ENCODE measurements around the gene ZMAT2. TPM values are rescaled to one million over a fixed set of nuclear protein-coding genes. Genes with fewer than 3 reads are reported as not detected.

The ZMAT2 gene
- total and polyA plus RNA-seq, 2 of the 8 experiments (the other 6 are each of a cell fraction or from before 2014, with no cell fraction given) = 56.8 to 65.9 TPM

- H3K4ac ChIP-seq (replicated peaks; ENCODE audit: insufficient read length, low read depth, low read length) = no peak overlapping the region
- no peaks in the 10 kb centered on the region for H3K4me1 ChIP-seq (replicated peaks in 1 of 4; ENCODE audit: control insufficient read depth in 3 of 4, insufficient read depth in 4 of 4, low read length in 3 of 4)
- H3K9ac ChIP-seq (replicated peaks in 1 of 4; ENCODE audit: extremely low read depth in 1 of 4, low read depth in 3 of 4, low read length in 3 of 4) = no peak overlapping the region
- no peaks in the 10 kb centered on the region for H3K79me2 ChIP-seq (ENCODE audit: control insufficient read depth in 1 of 2, insufficient read depth in 2 of 2, low read length in 2 of 2)
- H3K9me3 ChIP-seq (ENCODE audit: insufficient read depth in 2 of 2, low read depth in 1 of 2, low read length in 1 of 2) = no peaks in the 10 kb centered on the region
- H3K4me3 ChIP-seq (ENCODE audit: extremely low read depth in 1 of 4, insufficient read depth in 2 of 4, low read depth in 3 of 4, low read length in 4 of 4) = peak overlapping the region in 1 of 4 experiments; percentile 68; a peak in 2 of 8 replicates
- H3K79me1 ChIP-seq (ENCODE audit: low read depth, low read length) = no peaks in the 10 kb centered on the region
- no peak overlapping the region for H4K8ac ChIP-seq (ENCODE audit: extremely low read depth, insufficient read depth, low read length)
- WGBS, 2 experiments (ENCODE audit: extremely low coverage in 1 of 2, insufficient coverage in 1 of 2, insufficient read length in 1 of 2, insufficient replicate concordance in 2 of 2, low coverage in 1 of 2, low lambda C conversion rate in 2 of 2, missing lambda C conversion rate in 1 of 2) = 88% methylated on average over 1 of the region's 1 CpG; no CpG with 5 or more reads in 1 of the 2 experiments
- DNase-seq (ENCODE audit: low read depth in 1 of 2, low spot score in 2 of 2) (no peak), FAIRE-seq (no peak)
- no peak overlapping the region for H3K23ac ChIP-seq (ENCODE audit: insufficient read length)
- H3K4me2 ChIP-seq (ENCODE audit: insufficient read depth in 1 of 2, low read depth in 2 of 2, low read length in 2 of 2) = no peak overlapping the region; a peak in 1 of 4 replicates
- no peak overlapping the region for H3K27ac ChIP-seq (ENCODE audit: low read depth, low read length)
- H4K91ac ChIP-seq (replicated peaks; ENCODE audit: insufficient read length, low read length) = no peak overlapping the region
- TF ChIP-seq GTF2F1 (IDR thresholded peaks at IDR 0.05; ENCODE audit: borderline replicate concordance, low read depth, low read length) (no peak), POU5F1 (IDR thresholded peaks at IDR 0.05; ENCODE audit: low read depth, low read length) (no peak), CHD2 (IDR thresholded peaks at IDR 0.05; ENCODE audit: low read length) (no peak), SP2 (IDR thresholded peaks at IDR 0.05; ENCODE audit: low read length) (no peak), HDAC6 (IDR thresholded peaks at IDR 0.05; ENCODE audit: low read depth, low read length) (no peak), PHF8 (conservative IDR thresholded peaks at IDR 0.05; ENCODE audit: low read depth, low read length) (no peak), SAP30 (IDR thresholded peaks at IDR 0.05; ENCODE audit: insufficient read depth, insufficient replicate concordance, low read length) (no peak), BCL11A (IDR thresholded peaks at IDR 0.05; ENCODE audit: low read depth in 2 of 2, low read length in 2 of 2) (no peak)
- H3K23me2 ChIP-seq (ENCODE audit: low read depth, low read length) = peaks cover 5% of the 10 kb centered on the region; the same call in 1 of the 2 replicates
- H3K18ac ChIP-seq (ENCODE audit: extremely low read depth, low read length) = no peak overlapping the region
- CTCF ChIA-PET (ENCODE audit: partially characterized antibody) = interaction anchor here (1.2 to 1.7 kb wide), 2 partner anchors 14 to 154 kb away, joined by 3 to 5 read pairs; no protein-coding TSS in a partner anchor
- H3K14ac ChIP-seq (ENCODE audit: insufficient read length) = no peak overlapping the region
- H3K36me3 ChIP-seq (ENCODE audit: control insufficient read depth in 2 of 4, insufficient read depth in 4 of 4, low read length in 3 of 4) = no peaks in the 10 kb centered on the region
- no peak overlapping the region for H2BK15ac ChIP-seq (ENCODE audit: low read length)
- POLR2A ChIA-PET (ENCODE audit: partially characterized antibody) = interaction anchor here (1.0 to 3.2 kb wide), 6 partner anchors 10 to 142 kb away, joined by 3 to 16 read pairs (median 9); partner anchors contain the start of genes IK, NDUFA2 and ZMAT2
- H3K56ac ChIP-seq (replicated peaks; ENCODE audit: insufficient read length, low read depth, low read length) = no peak overlapping the region
- no peak overlapping the region for H2BK20ac ChIP-seq (ENCODE audit: low read length)
- H2BK120ac ChIP-seq (replicated peaks; ENCODE audit: low read depth, low read length) = no peak overlapping the region
- H4K20me1 ChIP-seq (replicated peaks in 1 of 2; ENCODE audit: control insufficient read depth in 1 of 2, insufficient read depth in 2 of 2, low read length in 2 of 2) = no peaks in the 10 kb centered on the region
- no peak overlapping the region for H4K5ac ChIP-seq (ENCODE audit: insufficient read length, low read depth, low read length)
- H3K27me3 ChIP-seq (replicated peaks in 1 of 4; ENCODE audit: control insufficient read depth in 3 of 4, extremely low read depth in 1 of 4, insufficient read depth in 3 of 4, low read length in 3 of 4) = no peaks in the 10 kb centered on the region
- no peak overlapping the region for H2AK5ac ChIP-seq (ENCODE audit: low read depth, low read length)
- H2BK12ac ChIP-seq (ENCODE audit: low read depth, low read length) = no peak overlapping the region
- H2AFZ ChIP-seq (ENCODE audit: low read length) = no peak overlapping the region
- no peak overlapping the region for H2BK5ac ChIP-seq (ENCODE audit: low read depth, low read length)
These were observed 11.5 kb downstream of the ZMAT2 start for GRCh38 chr5:140711794-140712193.
